Psoas muscle (tissue), 8 donors: ENCODE data around the gene TXNDC5. TPM values are rescaled to one million over a fixed set of nuclear protein-coding genes. Genes with fewer than 3 reads are reported as not detected.

Source experiments
- ATAC-seq, 4 donors: fragments of 200-7000 bp; cut with Tn5 transposase; one replicate each; pipeline ENCODE4 v1.9.1; 2020; ENCODE audit warnings: moderate library complexity in 3 of 4, mild to moderate bottlenecking in 2 of 4
- DNase-seq, 2 donors: peaks; one replicate each; pipeline ENCODE4 v3.0.0-alpha.2; 2020
- H3K27ac ChIP-seq: fragments of 200-600 bp; one replicate; pipeline ENCODE4 v1.8.0; 2022
- H3K27me3 ChIP-seq, 3 donors: fragments of 200-600 bp in 1 of 3; one replicate each; pipeline versions ENCODE4 v1.6.1 to v1.8.0; 2013 to 2022; ENCODE audit warnings: low read length in 2 of 3, mild to moderate bottlenecking in 2 of 3, moderate library complexity in 1 of 3; ENCODE audit not compliant: insufficient read depth in 3 of 3
- H3K36me3 ChIP-seq, 2 donors: fragments of 200-600 bp in 1 of 2; one replicate each; pipeline versions ENCODE4 v1.6.1 to v1.8.0; 2013 to 2022; ENCODE audit warnings: low read depth in 1 of 2, mild to moderate bottlenecking in 1 of 2, moderate library complexity in 1 of 2; ENCODE audit not compliant: insufficient read depth in 1 of 2
- H3K4me1 ChIP-seq: fragments of 200-600 bp; one replicate; pipeline ENCODE4 v1.8.0; 2022
- H3K4me3 ChIP-seq: fragments of 200-600 bp; one replicate; pipeline ENCODE4 v1.8.0; 2022; ENCODE audit warnings: mild to moderate bottlenecking
- H3K9me3 ChIP-seq: fragments of 200-600 bp; one replicate; pipeline ENCODE4 v1.8.0; 2022
- WGBS, 3 donors: extraction: QIAGEN DNeasy Blood & Tissue Kit; methylation state at CpG; one replicate each; pipeline versions ENCODE4 v1.1.6 to v1.1.7; 2013; 5-methylcytosine and 5-hydroxymethylcytosine counted together
- intact Hi-C, 2 donors: fragments of 100-400 bp; cut with DNase I; formaldehyde crosslinking; loops; one replicate each; pipeline versions ENCODE4 v1.11.0 to v1.14.2; 2022
- polyA plus RNA-seq, 3 donors: library from polyadenylated mRNA; stranded (reverse); fragments of 200-250 nt; gene quantifications; one replicate each; pipeline ENCODE4 v1.2.3, GENCODE V29; 2013
- total RNA-seq, 4 donors: library from RNA; stranded (reverse); fragmentation: NEBNext Ultra II Directional in 2 of 4; extraction: Animal tissue kit (Norgen Biotek cat#: 25700) in 2 of 4; gene quantifications; one replicate each; pipeline versions ENCODE4 v1.2.1 to v1.2.4, GENCODE V29; 2021 to 2023
- TF ChIP-seq, protein P1 (sequence below): fragments of 200-600 bp; IDR thresholded peaks from one replicate; pipeline ENCODE4 v1.8.0; 2022; ENCODE audit warnings: antibody characterized with exemption
- donor health status: healthy with polysubstance abuse.
- donor health status: DM: no; HTN: no; CAD: no; lungs with moderate emphysema.
- donor health status: Bipolar disorder and iron deficiency.
- donor health status: healthy.
- donor health status: DM: yes; HTN: yes; CAD: no.
- donor health status: DM: no; HTN: no; CAD: no.
- donor health status: DM: no; HTN: no; CAD: no.
- donor health status: DM: yes; HTN: yes; CAD: no.

The TXNDC5 gene
- total and polyA plus RNA-seq, 7 donors = 15.5 to 50.2 (median 24.6) TPM

DNA sequence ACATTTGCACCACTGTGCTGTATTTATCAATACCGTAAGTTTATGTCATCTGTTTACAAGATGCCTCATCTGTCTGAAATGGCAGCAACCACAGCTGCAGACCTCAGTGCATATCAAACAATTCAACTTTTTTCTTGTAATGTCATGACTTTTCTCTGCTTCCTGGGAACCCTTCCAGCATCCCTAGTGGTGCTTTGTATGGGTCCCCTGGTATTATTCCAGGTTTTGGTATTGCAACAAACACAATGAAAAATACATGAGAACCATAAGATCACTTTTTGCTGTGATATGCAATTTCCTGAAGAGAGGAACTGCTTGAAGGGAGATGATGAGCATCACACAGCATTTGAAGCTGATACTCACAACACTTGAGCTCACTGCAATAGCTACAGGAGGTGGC lies 12.0 kb upstream of the TXNDC5 start:
- Histone ChIP-seq H3K4me1 (peaks cover 3% of the 10 kb centered on the region), H3K9me3 (peaks cover 5% of the 10 kb centered on the region), H3K4me3 (no peak overlapping the region), H3K27me3 (no peaks in the 10 kb centered on the region), H3K27ac (no peak overlapping the region), H3K36me3 (no peaks in the 10 kb centered on the region)
- 68 to 77% (median 76%) methylated on average over 1 of the region's 1 CpG for WGBS, 3 donors
- DNase-seq (no peak), ATAC-seq (no peak)
- TF ChIP-seq, protein P1, sequence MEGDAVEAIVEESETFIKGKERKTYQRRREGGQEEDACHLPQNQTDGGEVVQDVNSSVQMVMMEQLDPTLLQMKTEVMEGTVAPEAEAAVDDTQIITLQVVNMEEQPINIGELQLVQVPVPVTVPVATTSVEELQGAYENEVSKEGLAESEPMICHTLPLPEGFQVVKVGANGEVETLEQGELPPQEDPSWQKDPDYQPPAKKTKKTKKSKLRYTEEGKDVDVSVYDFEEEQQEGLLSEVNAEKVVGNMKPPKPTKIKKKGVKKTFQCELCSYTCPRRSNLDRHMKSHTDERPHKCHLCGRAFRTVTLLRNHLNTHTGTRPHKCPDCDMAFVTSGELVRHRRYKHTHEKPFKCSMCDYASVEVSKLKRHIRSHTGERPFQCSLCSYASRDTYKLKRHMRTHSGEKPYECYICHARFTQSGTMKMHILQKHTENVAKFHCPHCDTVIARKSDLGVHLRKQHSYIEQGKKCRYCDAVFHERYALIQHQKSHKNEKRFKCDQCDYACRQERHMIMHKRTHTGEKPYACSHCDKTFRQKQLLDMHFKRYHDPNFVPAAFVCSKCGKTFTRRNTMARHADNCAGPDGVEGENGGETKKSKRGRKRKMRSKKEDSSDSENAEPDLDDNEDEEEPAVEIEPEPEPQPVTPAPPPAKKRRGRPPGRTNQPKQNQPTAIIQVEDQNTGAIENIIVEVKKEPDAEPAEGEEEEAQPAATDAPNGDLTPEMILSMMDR = no peak
- intact Hi-C loops = no loop called here

GRCh38 chr6:7921632-7922092 lies 11.1 kb upstream of the TXNDC5 start:
- no peak for DNase-seq
- intact Hi-C loops = no loop called here
- H3K36me3 ChIP-seq = no peaks in the 10 kb centered on the region
- no peak for ATAC-seq
- TF ChIP-seq, protein P1 = no peak
- 57 to 69% (median 59%) methylated on average over 5 of the region's 5 CpGs for WGBS, 3 donors
- H3K27me3 ChIP-seq = no peaks in the 10 kb centered on the region
- H3K4me3 ChIP-seq = no peak overlapping the region
- peaks cover 3% of the 10 kb centered on the region for H3K4me1 ChIP-seq
- peaks cover 5% of the 10 kb centered on the region for H3K9me3 ChIP-seq
- H3K27ac ChIP-seq = no peak overlapping the region

DNA sequence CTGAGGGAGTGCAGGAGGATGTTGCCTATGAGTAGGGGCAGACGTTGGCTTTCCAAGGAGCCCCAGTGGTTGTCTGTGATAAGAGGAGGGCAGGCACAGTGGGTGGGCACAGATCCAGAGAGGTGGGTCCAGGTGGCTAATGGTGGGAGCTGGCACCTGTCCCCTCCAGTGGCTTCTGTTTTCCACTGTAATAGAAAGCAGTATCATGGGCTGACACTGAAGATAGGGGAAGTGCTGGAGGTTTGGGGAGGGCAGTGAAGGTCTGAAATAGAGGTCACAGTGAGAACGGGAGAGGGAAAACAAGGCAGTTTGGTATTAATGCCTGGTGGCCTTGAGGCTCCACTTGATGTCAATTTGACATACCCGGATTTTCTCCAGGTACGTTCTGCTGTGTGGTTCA lies 10.5 kb upstream of the TXNDC5 start:
- Histone ChIP-seq H3K36me3 (no peaks in the 10 kb centered on the region), H3K27me3 (no peaks in the 10 kb centered on the region), H3K4me1 (peaks cover 3% of the 10 kb centered on the region), H3K9me3 (peaks cover 5% of the 10 kb centered on the region), H3K27ac (no peak overlapping the region), H3K4me3 (no peak overlapping the region)
- 78 to 85% (median 79%) methylated on average over 4 of the region's 4 CpGs for WGBS, 3 donors
- TF ChIP-seq, protein P1 = no peak
- no peak for ATAC-seq
- no peak for DNase-seq
- intact Hi-C loops = no loop called here

GRCh38 chr6:7920425-7920824 lies 9.8 kb upstream of the TXNDC5 start:
- WGBS, 3 donors = 81 to 91% (median 84%) methylated on average over 2 of the region's 2 CpGs
- TF ChIP-seq, protein P1 = no peak
- Histone ChIP-seq H3K4me3 (no peak overlapping the region), H3K9me3 (peaks cover 5% of the 10 kb centered on the region), H3K4me1 (peaks cover 3% of the 10 kb centered on the region), H3K27me3 (no peaks in the 10 kb centered on the region), H3K27ac (no peak overlapping the region), H3K36me3 (no peaks in the 10 kb centered on the region)
- ATAC-seq (no peak), DNase-seq (no peak)
- intact Hi-C loops = no loop called here

- ATAC-seq = no peak
- Histone ChIP-seq H3K27ac (no peak overlapping the region), H3K4me1 (peaks cover 3% of the 10 kb centered on the region), H3K36me3 (no peaks in the 10 kb centered on the region), H3K27me3 (no peaks in the 10 kb centered on the region), H3K9me3 (peaks cover 2% of the 10 kb centered on the region), H3K4me3 (no peak overlapping the region)
- TF ChIP-seq, protein P1 = no peak
- DNase-seq = no peak
- WGBS, 3 donors = 81 to 87% (median 85%) methylated on average over 8 of the region's 8 CpGs
- intact Hi-C loops = loop anchor here in 1 of 2 donors (10.0 kb wide), 1 partner anchor 145 kb away; the partner anchor contains the start of gene BLOC1S5
Measured at GRCh38 chr6:7919871-7920270, 9.3 kb upstream of the TXNDC5 start.
